Measurements from ENCODE around the gene ITGA7.
A peak's percentile ranks its signal among the peaks of the same experiment; 100 is the strongest.

ITGA7 gene

DNA sequence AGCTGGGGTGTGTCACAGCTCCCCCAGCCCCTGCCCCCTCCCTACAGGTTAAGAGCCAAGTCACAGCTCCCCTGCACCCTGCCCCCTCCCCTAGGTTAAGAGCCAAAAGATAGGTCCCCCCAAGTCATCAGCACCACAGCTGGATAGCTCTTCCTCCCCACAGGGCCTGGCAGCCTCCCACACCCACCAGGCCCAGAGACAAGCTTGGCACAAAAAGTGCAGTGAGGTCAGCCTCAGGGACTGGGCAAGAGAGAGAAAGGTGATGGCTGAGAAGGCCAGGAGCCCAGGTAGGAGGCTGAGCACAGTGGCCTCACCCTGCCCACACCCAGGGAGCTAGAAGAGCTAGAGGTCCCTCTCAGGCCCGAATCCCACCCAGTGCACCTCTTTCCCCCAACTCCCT is 8.7 kb downstream of the ITGA7 start:
- no peak for DNase-seq

- no peak for DNase-seq
Measured at GRCh38 chr12:55698241-55698955, 9.3 kb downstream of the ITGA7 start.

- no peak for DNase-seq
Measured at GRCh38 chr12:55697686-55698085, 10.0 kb downstream of the ITGA7 start.

DNA sequence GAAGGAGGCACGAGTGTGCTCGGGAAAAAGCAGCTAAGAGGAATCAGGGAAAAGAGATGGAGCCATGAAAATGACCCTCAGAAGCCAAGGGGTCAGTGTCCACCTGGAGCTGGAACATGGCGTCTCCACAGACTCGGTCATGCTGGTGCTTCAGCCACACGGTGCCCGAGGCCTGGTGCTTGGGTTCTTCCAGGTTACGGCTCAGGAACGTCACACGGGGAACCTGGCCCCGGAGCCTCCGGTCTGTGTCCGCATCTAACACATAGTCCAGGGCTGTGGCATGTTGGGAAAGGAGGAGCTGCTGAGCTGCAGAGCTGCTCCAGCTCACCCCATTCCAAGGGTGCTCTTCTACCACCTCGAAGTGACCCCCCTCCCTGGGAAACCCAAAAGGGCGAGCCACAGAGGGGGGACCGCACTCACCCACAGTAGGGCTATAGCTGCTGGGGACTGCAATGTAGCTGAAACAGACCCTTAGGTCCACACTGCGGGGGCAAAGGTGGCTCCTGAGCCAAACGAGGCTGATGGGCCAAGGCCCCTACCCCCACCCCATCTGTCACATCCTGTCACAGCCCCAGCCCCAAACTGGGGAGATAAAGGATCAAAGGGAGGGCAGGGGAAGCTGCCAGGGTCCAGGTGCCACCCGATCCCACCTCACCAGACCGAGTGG is 10.8 kb downstream of the ITGA7 start:
- DNase-seq, result no peak

DNA sequence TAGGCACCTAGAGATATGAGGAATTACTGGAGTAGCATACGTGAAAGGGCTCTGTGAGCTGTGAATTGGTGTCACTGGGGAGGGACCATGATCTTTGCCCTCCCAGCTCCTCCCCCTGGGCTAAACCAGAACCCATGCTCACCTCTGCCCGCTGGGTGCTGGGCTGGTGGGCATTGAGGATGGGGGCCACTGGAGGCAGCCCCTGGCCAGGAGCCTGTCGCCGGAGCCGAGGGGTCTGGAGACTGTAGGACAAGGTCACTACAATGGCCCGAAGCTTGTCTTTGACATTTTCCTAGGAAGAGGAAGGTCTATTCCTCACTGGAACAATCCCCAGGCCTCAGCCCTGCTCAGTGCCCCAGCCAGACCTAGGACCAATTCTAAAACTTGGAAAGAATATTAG is 11.6 kb downstream of the ITGA7 start:
- DNase-seq, result no peak

DNA sequence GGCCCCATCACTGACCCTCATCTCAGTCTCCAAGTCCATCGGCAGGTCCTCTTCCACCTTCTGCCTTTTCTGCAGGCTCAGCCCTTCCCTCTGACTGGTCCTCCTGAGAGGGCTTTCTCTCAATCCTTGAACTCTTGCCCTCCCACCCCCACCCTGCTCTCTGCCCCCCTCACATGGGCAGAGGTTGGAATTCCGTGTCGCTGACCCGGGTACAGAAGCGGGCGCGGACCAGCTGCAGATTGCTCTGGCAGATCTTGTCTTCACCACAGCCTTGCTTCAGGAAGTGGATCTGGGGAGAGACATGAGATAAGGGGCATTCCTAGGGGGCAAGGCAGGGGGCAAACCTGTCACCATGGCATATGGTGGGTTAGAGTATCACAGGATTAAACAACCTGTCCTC is 12.4 kb downstream of the ITGA7 start:
- no peak for DNase-seq

GRCh38 chr12:55694651-55695050 is 13.1 kb downstream of the ITGA7 start:
- no peak for DNase-seq

GRCh38 chr12:55694188-55694515 is 13.6 kb downstream of the ITGA7 start:
- no peak for DNase-seq

- no peak for DNase-seq
Measured at GRCh38 chr12:55693323-55694187, 14.1 kb downstream of the ITGA7 start.

GRCh38 chr12:55692631-55693322 is 14.9 kb downstream of the ITGA7 start:
- no peak for DNase-seq

DNA sequence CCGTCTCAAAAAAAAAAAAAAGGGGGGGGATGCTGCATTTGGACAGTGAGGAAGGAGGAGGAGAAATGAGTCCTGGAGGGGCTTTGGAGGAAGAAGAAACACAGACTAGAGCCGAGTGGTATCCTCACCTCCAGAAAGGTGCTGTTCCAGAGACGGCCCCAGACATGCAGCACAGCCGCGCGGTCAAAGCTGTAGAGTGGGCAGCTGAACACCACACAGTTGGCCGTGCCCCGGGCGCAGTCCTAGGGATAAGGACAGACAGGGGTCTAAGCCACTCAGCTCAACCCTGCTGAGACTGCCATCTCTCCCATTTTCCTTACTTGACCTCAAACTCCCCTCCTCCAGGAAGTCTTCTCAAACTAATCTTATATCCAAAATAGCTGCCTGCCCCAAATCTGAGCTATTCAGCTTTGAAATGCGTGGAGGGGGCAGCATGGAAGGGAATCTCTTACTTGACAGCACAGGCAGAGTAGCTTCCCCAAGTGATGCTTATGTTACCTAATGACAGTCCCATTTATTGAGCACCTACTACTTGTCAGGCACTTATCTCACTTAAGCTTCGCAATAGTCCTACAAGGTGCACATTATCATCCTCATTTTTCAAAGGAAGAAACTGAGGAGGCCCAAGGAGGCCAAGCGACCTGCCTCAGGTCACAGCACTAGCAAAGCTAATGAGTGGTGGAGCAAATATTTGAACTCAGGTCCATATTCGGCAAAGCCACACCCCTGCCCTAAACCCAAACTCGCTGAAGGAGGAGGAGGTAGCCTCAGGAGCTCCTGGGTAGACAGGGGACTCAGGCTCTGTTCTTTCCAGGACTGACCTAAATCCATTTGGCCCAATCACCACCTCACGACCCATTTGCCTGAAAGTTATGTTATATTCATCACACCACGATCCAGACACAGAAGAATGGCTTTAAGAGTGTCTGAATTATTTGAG is 18.7 kb downstream of the ITGA7 start:
- DNase-seq, result no peak

DNA sequence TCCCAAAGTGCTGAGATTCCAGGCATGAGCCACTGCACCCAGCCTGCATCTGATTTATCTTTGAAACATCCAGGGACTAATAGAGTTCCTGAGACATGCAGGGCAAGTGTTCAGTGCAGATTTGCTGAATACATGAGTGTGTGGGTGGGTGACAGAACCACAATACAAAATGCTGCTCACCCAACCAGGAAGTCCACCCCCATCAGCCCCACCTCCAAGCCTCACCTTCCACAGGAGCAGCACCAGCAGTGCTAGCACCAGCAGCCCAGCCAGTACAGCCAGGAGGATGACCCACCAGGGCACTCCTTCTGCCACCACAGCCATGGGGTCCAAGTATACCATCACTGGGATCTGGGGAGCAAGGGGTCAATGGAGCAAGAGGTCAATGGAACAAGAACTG is 20.0 kb downstream of the ITGA7 start:
- no peak for DNase-seq

- no peak for DNase-seq
Measured at GRCh38 chr12:55686366-55687010, 21.2 kb downstream of the ITGA7 start.

- no peak for DNase-seq
Measured at GRCh38 chr12:55685671-55686070, 22.0 kb downstream of the ITGA7 start.

- no peak for DNase-seq
Measured at GRCh38 chr12:55684761-55685370, 22.8 kb downstream of the ITGA7 start.

DNA sequence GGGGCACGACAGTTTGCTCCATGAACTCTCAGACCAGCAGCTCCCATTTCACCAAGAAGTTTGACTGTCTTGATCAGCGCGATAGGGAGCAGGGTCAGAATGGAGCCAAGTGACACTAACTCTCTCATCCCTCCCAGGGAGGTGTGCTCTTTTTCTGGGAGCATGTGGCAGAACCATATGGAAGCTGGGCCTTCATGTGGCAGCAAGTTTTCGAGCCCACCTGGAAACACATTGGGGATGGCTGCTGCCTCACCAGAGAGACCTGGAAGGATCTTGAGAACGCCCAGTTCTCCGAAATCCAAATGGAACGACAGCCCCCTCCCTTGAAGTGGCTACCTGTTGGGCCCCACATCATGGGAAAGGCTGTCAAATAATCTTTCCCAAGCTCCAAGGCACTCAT is 24.0 kb downstream of the ITGA7 start:
- no peak for DNase-seq

DNA sequence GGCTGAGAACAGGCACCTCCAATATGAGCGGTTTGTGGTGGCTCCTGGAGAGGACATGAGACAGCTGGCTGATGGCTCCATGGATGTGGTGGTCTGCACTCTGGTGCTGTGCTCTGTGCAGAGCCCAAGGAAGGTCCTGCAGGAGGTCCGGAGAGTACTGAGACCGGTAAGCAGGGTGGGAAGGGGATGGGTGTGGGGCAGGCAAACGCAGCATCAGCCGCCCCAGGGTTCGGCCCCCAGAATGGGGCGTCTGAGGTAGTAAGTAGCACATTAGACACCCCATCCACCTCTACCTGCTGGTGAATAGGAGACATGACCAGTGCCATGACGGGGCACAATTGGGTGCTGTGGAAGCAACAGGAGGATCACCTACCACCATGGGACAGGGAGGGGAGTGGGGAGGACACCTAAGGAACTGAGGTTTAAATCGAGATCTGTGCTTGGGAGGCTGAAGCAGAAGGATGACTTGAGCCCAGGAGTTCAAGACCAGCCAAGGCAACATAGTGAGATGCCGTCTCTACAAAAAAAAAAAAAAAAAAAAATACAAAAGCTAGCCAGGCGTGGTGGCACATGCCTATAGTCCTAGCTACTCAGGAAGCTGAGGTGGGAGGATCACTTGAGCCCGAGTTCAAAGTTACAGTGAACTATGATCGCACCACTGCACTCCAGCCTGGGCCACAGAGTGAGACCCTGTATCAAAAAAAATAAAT is 25.5 kb downstream of the ITGA7 start:
- no peak for DNase-seq

DNA sequence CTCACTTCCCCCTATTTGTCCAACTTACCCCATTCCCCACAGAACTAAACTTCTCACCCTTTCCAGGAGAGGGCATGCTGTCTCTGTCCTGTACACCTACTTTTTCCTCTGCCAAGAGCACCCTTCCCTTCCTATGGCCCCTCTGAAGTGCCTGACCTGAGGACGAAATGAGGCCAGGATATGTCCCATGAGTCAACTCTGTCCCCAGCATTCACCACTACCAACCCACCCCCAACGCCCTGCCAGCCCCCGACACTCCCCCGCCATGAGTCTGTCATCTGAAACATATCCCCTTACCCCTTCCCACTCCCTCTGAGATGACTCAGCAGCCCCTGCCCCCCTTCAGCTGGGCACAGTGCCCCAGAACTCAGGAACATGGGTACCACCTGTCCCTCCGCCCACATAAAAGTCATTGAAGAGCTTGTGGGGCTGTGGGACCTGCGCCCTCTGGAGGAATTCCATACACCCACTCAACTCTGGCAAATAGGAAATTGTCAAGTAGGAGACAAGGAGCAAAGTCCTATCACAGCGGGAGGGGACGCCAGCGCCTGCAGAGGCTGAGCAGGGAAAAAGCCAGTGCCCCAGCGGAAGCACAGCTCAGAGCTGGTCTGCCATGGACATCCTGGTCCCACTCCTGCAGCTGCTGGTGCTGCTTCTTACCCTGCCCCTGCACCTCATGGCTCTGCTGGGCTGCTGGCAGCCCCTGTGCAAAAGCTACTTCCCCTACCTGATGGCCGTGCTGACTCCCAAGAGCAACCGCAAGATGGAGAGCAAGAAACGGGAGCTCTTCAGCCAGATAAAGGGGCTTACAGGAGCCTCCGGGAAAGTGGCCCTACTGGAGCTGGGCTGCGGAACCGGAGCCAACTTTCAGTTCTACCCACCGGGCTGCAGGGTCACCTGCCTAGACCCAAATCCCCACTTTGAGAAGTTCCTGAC is 26.3 kb downstream of the ITGA7 start:
- DNase-seq, result peak; percentile 53

- DNase-seq, result no peak
Measured at GRCh38 chr12:55679691-55680090, 28.0 kb downstream of the ITGA7 start.
